K562 (cell line): ENCODE measurements around the gene SAFB. TPM values are rescaled to one million over a fixed set of nuclear protein-coding genes. Genes with fewer than 3 reads are reported as not detected.

ENCODE experiments used
- ATAC-seq: fragments of 200-7000 bp; cut with Tn5 transposase; 3 replicates; pipeline ENCODE4 v1.9.1; 2020; ENCODE audit warnings: moderate library complexity
- BruUV-seq: library from RNA; stranded (reverse); fragments of 400-500 nt; replicated peaks from 2 replicates; lab custom pipeline; 2021; lab: Mats Ljungman, UMichigan
- CTCF ChIA-PET: fragments of 300-600 bp; formaldehyde crosslinking; extraction: SDS; loops from one replicate; lab custom pipeline; 2021; ENCODE audit warnings: low intra/inter-chr PET ratio; lab: Yijun Ruan, JAX
- POLR2A ChIA-PET: fragments of 300-600, 350-650 bp; sonication (Branson Sonifier 250); formaldehyde crosslinking; extraction: SDS; loops from one replicate; lab custom pipeline; 2021; ENCODE audit warnings: antibody characterized with exemption, inconsistent platforms; lab: Yijun Ruan, JAX
- DNase-seq, 4 experiments: peaks; one replicate each; pipeline versions ENCODE4 v3.0.0 to v3.0.0-alpha.2; 2011 to 2018; ENCODE audit warnings: low spot score in 3 of 4, mixed read lengths in 3 of 4; ENCODE audit errors: extremely low read depth in 1 of 4
- FAIRE-seq: peaks from 2 replicates; lab custom pipeline; 2011; peaks lifted over from hg19 to GRCh38; lab: Jason Lieb, UNC
- H2AFZ ChIP-seq: 2 replicates; pipeline ENCODE4 v1.6.0; 2011; ENCODE audit warnings: low read depth, low read length, control low read depth, inconsistent platforms
- H3K27ac ChIP-seq: fragments of 200-600 bp; 3 replicates; pipeline ENCODE4 v1.8.0; 2011; ENCODE audit warnings: low read depth, mild to moderate bottlenecking, control low read depth, inconsistent platforms, low read length, moderate library complexity, mixed read lengths; ENCODE audit errors: extremely low read depth
- H3K27me3 ChIP-seq, 2 experiments: fragments of 300-600 bp in 1 of 2; 2 replicates in 1 of 2; 3 replicates in 1 of 2; pipeline versions ENCODE4 v1.6.0 to v1.8.0; 2011; ENCODE audit warnings: inconsistent platforms in 2 of 2, low read length in 2 of 2, mild to moderate bottlenecking in 1 of 2, mixed read lengths in 1 of 2, moderate library complexity in 1 of 2; ENCODE audit not compliant: control insufficient read depth in 2 of 2, insufficient read depth in 2 of 2
- H3K36me3 ChIP-seq: fragments of 300-600 bp; 3 replicates; pipeline ENCODE4 v1.8.0; 2011; ENCODE audit warnings: mild to moderate bottlenecking, low read length, inconsistent platforms; ENCODE audit not compliant: control insufficient read depth, insufficient read depth
- H3K4me1 ChIP-seq, 2 experiments: fragments of 200-600 bp in 1 of 2; replicated peaks in 1 of 2; 2 replicates in 1 of 2; 3 replicates in 1 of 2; pipeline versions ENCODE4 v1.5.1 to v1.8.0; 2011; ENCODE audit warnings: inconsistent platforms in 2 of 2, low read length in 2 of 2, mild to moderate bottlenecking in 1 of 2, mixed read lengths in 1 of 2, moderate library complexity in 1 of 2; ENCODE audit not compliant: control insufficient read depth in 2 of 2, insufficient read depth in 2 of 2
- H3K4me2 ChIP-seq: 2 replicates; pipeline ENCODE4 v1.6.1; 2011; ENCODE audit warnings: low read length, control low read depth, inconsistent platforms, mixed read lengths; ENCODE audit not compliant: insufficient read depth
- H3K4me3 ChIP-seq: fragments of 200-600 bp; sonication (generic), shearing (Covaris generic); 2 replicates; pipeline ENCODE4 v1.5.1; 2016; ENCODE audit warnings: control low read depth, inconsistent platforms
- H3K79me2 ChIP-seq: fragments of 200-600 bp; 3 replicates; pipeline ENCODE4 v1.8.0; 2011; ENCODE audit warnings: low read length, inconsistent platforms; ENCODE audit not compliant: control insufficient read depth, insufficient read depth
- H3K9ac ChIP-seq, 2 experiments: 2 replicates each; pipeline versions ENCODE4 v1.6.0 to v1.6.1; 2011; ENCODE audit warnings: low read depth in 2 of 2, low read length in 2 of 2, control low read depth in 1 of 2, inconsistent platforms in 1 of 2, mild to moderate bottlenecking in 1 of 2, mixed read lengths in 1 of 2; ENCODE audit not compliant: insufficient read depth in 1 of 2
- H3K9me1 ChIP-seq: one replicate; pipeline ENCODE4 v1.6.0; 2011; ENCODE audit warnings: inconsistent platforms, mild to moderate bottlenecking, low read length, moderate library complexity; ENCODE audit not compliant: control insufficient read depth, insufficient read depth
- H3K9me3 ChIP-seq: replicated peaks from 2 replicates; pipeline ENCODE4 v1.5.1; 2011; ENCODE audit warnings: low read depth, low read length, inconsistent platforms; ENCODE audit not compliant: control insufficient read depth, insufficient read depth
- H4K20me1 ChIP-seq: replicated peaks from 2 replicates; pipeline ENCODE4 v1.6.1; 2011; ENCODE audit warnings: low read length, inconsistent platforms, mixed read lengths; ENCODE audit not compliant: control insufficient read depth, insufficient read depth
- DACH1 ChIP-seq: fragments of 450-650 bp; IDR thresholded peaks from 2 replicates; pipeline ENCODE4 v1.6.1; 2018; ENCODE audit not compliant: partially characterized antibody
- DIDO1 ChIP-seq: fragments of 450-650 bp; IDR thresholded peaks from 2 replicates; pipeline ENCODE4 v1.6.1; 2016; ENCODE audit warnings: low read depth, missing biosample characterization, missing genetic modification characterization
- DPF2 ChIP-seq: fragments of 450-650 bp; IDR thresholded peaks from 2 replicates; pipeline ENCODE4 v1.6.1; 2016
- POLR2G ChIP-seq: fragments of 200-400 bp; formaldehyde crosslinking; IDR thresholded peaks from 2 replicates; pipeline ENCODE4 v1.6.1; 2017; ENCODE audit warnings: low read depth, mild to moderate bottlenecking, antibody characterized with exemption, low read length, moderate library complexity
- TEAD1 ChIP-seq, 2 experiments: fragments of 450-650 bp in 1 of 2; sonication (generic) in 1 of 2; formaldehyde crosslinking; IDR thresholded peaks; 2 replicates each; pipeline versions ENCODE4 v1.4.0 to v1.8.0; 2020 to 2022; ENCODE audit warnings: mild to moderate bottlenecking in 2 of 2, missing genetic modification reagents in 1 of 2
- TSC22D4 ChIP-seq: fragments of 450-650 bp; IDR thresholded peaks from 2 replicates; pipeline ENCODE4 v1.6.1; 2016; ENCODE audit warnings: missing genetic modification characterization, missing biosample characterization, control low read depth
- ZBTB33 ChIP-seq: sonication (generic); formaldehyde crosslinking; IDR thresholded peaks from 2 replicates; pipeline ENCODE4 v1.8.1; 2023; ENCODE audit warnings: mild to moderate bottlenecking, missing genetic modification reagents
- WGBS: fragments of 100-300 bp; shearing (Covaris generic); methylation state at CpG from one replicate; pipeline ENCODE4 v1.1.6; 2016; ENCODE audit warnings: low coverage, mixed read lengths; ENCODE audit not compliant: insufficient coverage; ENCODE audit errors: missing lambda C conversion rate; 5-methylcytosine and 5-hydroxymethylcytosine counted together
- in situ Hi-C: fragments of 300-500 bp; cut with MboI; formaldehyde crosslinking; loops from 4 replicates; pipeline ENCODE4 v1.15.0; 2018; ENCODE audit warnings: inconsistent platforms, mixed read lengths
- intact Hi-C: fragments of 100-400 bp; cut with micrococcal nuclease; formaldehyde crosslinking; loops from 2 replicates; pipeline ENCODE4 v1.14.2; 2022
- polyA plus RNA-seq, 8 experiments: library from polyadenylated mRNA; depleted of rRNA in 4 of 8; stranded (reverse) in 5 of 8; unstranded in 3 of 8; fragments of >200 nt; fragmentation: Nextera tagmentation in 2 of 8; fragmentation: Illumina TruSeq in 1 of 8; extraction: Ambion mirVana in 2 of 8; extraction: Trizol in 1 of 8; gene quantifications; 2 replicates each; pipeline versions ENCODE4 v1.2.1 to v1.2.3, GENCODE V29; 2011 to 2014; ENCODE audit warnings: inconsistent platforms in 1 of 8, missing spikeins in 1 of 8
- total RNA-seq, 7 experiments: library from RNA; depleted of rRNA in 6 of 7; stranded (reverse); fragments of >200 nt in 6 of 7; fragmentation: Illumina TruSeq in 2 of 7; extraction: Trizol in 2 of 7; gene quantifications; 2 replicates each; pipeline versions ENCODE4 v1.2.1 to v1.2.3, GENCODE V29; 2011 to 2021; ENCODE audit warnings: low replicate concordance in 1 of 7

SAFB gene
- total and polyA plus RNA-seq, 9 of the 15 experiments (the other 6 are each of a cell fraction or from before 2014, with no cell fraction given) = 1.1 to 151 (median 83.1) TPM

DNA sequence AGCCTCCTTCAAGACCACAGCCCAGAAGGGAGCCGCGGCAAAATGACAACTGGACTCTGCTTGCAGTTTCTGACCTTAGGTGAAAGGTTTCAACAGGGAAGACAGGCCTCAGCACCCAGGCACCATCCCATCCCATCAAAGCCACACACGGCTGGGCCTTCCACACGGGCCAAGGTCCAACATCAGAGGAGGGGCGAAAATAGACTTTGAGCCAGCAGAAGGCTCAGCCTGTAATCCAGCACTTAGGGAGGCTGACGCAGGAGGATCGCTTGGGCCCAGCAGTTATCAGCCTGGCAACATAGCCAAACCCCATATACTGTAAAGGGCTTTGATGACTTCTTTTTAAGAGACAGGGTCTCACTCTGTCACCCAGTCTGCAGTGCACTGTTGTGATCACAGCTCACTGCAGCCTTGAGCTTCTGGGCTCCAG lies 28.3 kb upstream of the SAFB start:
- Histone ChIP-seq H3K9me3 (no peaks in the 10 kb centered on the region), H3K36me3 (peaks cover 98% of the 10 kb centered on the region), H3K4me1 (peaks cover 0 to 14% of the 10 kb centered on the region in 2 experiments; a peak in 1 of 5 replicates), H4K20me1 (peaks cover 5% of the 10 kb centered on the region; the same call in 1 of the 2 replicates), H3K9ac (no peak overlapping the region), H3K9me1 (no peaks in the 10 kb centered on the region), H3K27ac (no peak overlapping the region), H2AFZ (no peak overlapping the region), H3K4me3 (no peak overlapping the region), H3K79me2 (0 out of 3 replicates have a peak, but pooled peaks cover 4% of the 10 kb centered on the region), H3K27me3 (no peaks in the 10 kb centered on the region), H3K4me2 (no peak overlapping the region)
- in situ Hi-C loops = no loop called here
- WGBS = 91% methylated on average over 7 of the region's 7 CpGs
- no peak for TF ChIP-seq TSC22D4 (tag)
- no peak for TF ChIP-seq DACH1
- no peak for TF ChIP-seq DIDO1 (tag)
- no peak for TF ChIP-seq DPF2
- BruUV-seq = no TSS peak
- ChIA-PET POLR2A (interaction anchor here (0.7 kb wide), 1 partner anchor 676 kb away, joined by 3 read pairs; no protein-coding TSS in a partner anchor), CTCF (no interaction called here)
- no peak for ATAC-seq
- no peak for FAIRE-seq
- no peak for DNase-seq
- intact Hi-C loops = no loop called here

DNA sequence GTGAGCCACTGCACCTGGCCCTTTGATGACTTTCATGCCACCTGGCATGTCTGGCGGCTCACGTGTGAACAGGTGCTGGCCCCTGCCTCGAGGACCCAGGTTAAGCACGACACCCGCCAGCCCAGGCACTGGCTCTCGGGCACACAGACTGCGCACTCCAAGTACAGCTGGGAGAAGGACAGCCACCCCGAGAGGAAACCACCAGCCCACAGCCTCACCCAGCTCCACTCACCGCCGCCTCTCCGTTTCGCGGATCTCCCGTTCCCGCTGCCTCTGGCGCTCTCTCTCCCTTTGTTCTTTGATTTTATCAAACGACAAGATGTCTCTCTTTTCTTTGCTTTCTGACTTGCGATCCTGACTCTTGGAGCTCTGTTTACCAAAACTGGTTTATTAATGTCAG lies 27.8 kb upstream of the SAFB start:
- ChIA-PET CTCF (no interaction called here), POLR2A (interaction anchor here (0.6 kb wide), 1 partner anchor 31 kb away, joined by 3 read pairs; no protein-coding TSS in a partner anchor)
- Histone ChIP-seq H3K4me3 (no peak overlapping the region), H3K4me1 (peaks cover 0 to 14% of the 10 kb centered on the region in 2 experiments; a peak in 1 of 5 replicates), H4K20me1 (peaks cover 5% of the 10 kb centered on the region; the same call in 1 of the 2 replicates), H3K36me3 (peaks cover 98% of the 10 kb centered on the region), H3K27ac (no peak overlapping the region), H3K9ac (0 out of 4 replicates have a peak overlapping the region, but pooled peaks of 1 of the 2 experiments have one; percentile 15), H3K79me2 (0 out of 3 replicates have a peak, but pooled peaks cover 4% of the 10 kb centered on the region), H2AFZ (no peak overlapping the region), H3K9me1 (no peaks in the 10 kb centered on the region), H3K27me3 (no peaks in the 10 kb centered on the region), H3K9me3 (no peaks in the 10 kb centered on the region), H3K4me2 (no peak overlapping the region)
- ATAC-seq = no peak
- TF ChIP-seq POLR2G (0 out of 2 replicates have a peak, but pooled peaks have one; percentile 39), ZBTB33 (CRISPR knock-in tag) (peak; percentile 48; the same call in 1 of the 2 replicates), TEAD1 (CRISPR knock-in tag; IDR thresholded peaks at IDR 0.05) (no peak)
- no peak for FAIRE-seq
- BruUV-seq = no TSS peak
- intact Hi-C loops (no loop called here), in situ Hi-C loops (no loop called here)
- WGBS = 93% methylated on average over 16 of the region's 18 CpGs
- DNase-seq = no peak
